Uterus (tissue), 4 donors: Measurements from ENCODE around the gene UROC1. TPM values are rescaled to one million over a fixed set of nuclear protein-coding genes. Genes with fewer than 3 reads are reported as not detected.

Experiments
- DNase-seq, 2 donors: peaks; one replicate each; pipeline ENCODE4 v3.0.0-alpha.2; 2019 to 2020
- H3K27ac ChIP-seq, 2 donors: fragments of 200-600 bp; sonication (generic); 1 replicate in 1 of 2; 2 replicates in 1 of 2; pipeline ENCODE4 v1.5.1; 2016 to 2018
- H3K27me3 ChIP-seq, 2 donors: fragments of 200-600 bp; sonication (generic); one replicate each; pipeline ENCODE4 v1.5.1; 2018 to 2019; ENCODE audit warnings: control low read depth in 1 of 2
- H3K36me3 ChIP-seq, 2 donors: fragments of 200-600 bp; sonication (generic); one replicate each; pipeline ENCODE4 v1.5.1; 2019; ENCODE audit warnings: control low read depth in 1 of 2
- H3K4me1 ChIP-seq, 2 donors: fragments of 200-600 bp; sonication (generic); one replicate each; pipeline ENCODE4 v1.5.1; 2018 to 2019; ENCODE audit warnings: control low read depth in 1 of 2
- H3K4me3 ChIP-seq, 2 donors: fragments of 200-600 bp; sonication (generic); 1 replicate in 1 of 2; 2 replicates in 1 of 2; pipeline ENCODE4 v1.5.1; 2018 to 2019; ENCODE audit warnings: mild to moderate bottlenecking in 1 of 2
- H3K9me3 ChIP-seq, 2 donors: fragments of 200-600 bp; sonication (generic); one replicate each; pipeline ENCODE4 v1.5.1; 2019; ENCODE audit warnings: control low read depth in 1 of 2
- POLR2A ChIP-seq, 2 donors: fragments of 450-650 bp; IDR thresholded peaks; one replicate each; pipeline ENCODE4 v1.6.1; 2016; ENCODE audit warnings: antibody characterized with exemption in 2 of 2, mild to moderate bottlenecking in 1 of 2, moderate library complexity in 1 of 2
- intact Hi-C: fragments of 100-400 bp; cut with DNase I; formaldehyde crosslinking; loops from one replicate; pipeline ENCODE4 v1.15.1; 2023; ENCODE audit warnings: low total_unique reads
- total RNA-seq, 4 donors: library from RNA; depleted of rRNA in 3 of 4; stranded (reverse); fragments of >200 nt in 3 of 4; gene quantifications; one replicate each; pipeline versions ENCODE4 v1.1.0 to v1.2.4, GENCODE V29; 2014 to 2023
- TF ChIP-seq, protein P1 (sequence below), 4 experiments: fragments of 200-600 bp in 2 of 4; fragments of 450-650 bp in 2 of 4; sonication (generic) in 2 of 4; IDR thresholded peaks; one replicate each; pipeline ENCODE4 v1.5.1; 2016 to 2019; ENCODE audit warnings: antibody characterized with exemption in 4 of 4, mild to moderate bottlenecking in 2 of 4, moderate library complexity in 1 of 4
- donor health status: DM: yes; HTN: yes; CAD: no.

Gene UROC1
- total RNA-seq, 4 donors from 2014 or later, result 0.07 TPM; not detected in 3

DNA sequence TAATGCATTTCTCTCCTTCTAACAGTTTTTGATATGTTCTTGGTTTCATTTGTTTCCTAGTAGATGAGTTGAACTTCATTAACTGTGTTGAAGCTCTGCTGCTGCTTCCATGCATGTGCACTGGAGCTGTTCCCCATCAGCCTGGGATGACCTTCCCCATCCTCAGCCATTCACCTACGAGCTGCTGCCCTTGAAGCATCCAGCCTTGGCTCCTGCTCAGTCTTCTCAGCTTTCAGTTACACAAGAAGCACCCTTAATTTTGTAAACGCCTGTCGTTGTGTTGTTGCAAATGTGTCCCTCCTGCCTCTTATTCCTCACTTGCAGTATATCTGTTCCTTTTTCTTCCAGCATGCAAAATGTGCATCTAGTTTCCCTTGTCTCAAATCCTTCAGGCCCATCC, 33.4 kb downstream of the UROC1 start:
- TF ChIP-seq POLR2A (IDR thresholded peaks at IDR 0.05), result no peak
- TF ChIP-seq, protein P1, sequence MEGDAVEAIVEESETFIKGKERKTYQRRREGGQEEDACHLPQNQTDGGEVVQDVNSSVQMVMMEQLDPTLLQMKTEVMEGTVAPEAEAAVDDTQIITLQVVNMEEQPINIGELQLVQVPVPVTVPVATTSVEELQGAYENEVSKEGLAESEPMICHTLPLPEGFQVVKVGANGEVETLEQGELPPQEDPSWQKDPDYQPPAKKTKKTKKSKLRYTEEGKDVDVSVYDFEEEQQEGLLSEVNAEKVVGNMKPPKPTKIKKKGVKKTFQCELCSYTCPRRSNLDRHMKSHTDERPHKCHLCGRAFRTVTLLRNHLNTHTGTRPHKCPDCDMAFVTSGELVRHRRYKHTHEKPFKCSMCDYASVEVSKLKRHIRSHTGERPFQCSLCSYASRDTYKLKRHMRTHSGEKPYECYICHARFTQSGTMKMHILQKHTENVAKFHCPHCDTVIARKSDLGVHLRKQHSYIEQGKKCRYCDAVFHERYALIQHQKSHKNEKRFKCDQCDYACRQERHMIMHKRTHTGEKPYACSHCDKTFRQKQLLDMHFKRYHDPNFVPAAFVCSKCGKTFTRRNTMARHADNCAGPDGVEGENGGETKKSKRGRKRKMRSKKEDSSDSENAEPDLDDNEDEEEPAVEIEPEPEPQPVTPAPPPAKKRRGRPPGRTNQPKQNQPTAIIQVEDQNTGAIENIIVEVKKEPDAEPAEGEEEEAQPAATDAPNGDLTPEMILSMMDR (IDR thresholded peaks at IDR 0.05), result no peak
- Histone ChIP-seq H3K36me3 (no peaks in the 10 kb centered on the region), H3K9me3 (no peaks in the 10 kb centered on the region), H3K27ac (no peak overlapping the region), H3K4me1 (no peaks in the 10 kb centered on the region), H3K27me3 (no peaks in the 10 kb centered on the region), H3K4me3 (no peak overlapping the region)
- intact Hi-C loops, result no loop called here
- no peak for DNase-seq

DNA sequence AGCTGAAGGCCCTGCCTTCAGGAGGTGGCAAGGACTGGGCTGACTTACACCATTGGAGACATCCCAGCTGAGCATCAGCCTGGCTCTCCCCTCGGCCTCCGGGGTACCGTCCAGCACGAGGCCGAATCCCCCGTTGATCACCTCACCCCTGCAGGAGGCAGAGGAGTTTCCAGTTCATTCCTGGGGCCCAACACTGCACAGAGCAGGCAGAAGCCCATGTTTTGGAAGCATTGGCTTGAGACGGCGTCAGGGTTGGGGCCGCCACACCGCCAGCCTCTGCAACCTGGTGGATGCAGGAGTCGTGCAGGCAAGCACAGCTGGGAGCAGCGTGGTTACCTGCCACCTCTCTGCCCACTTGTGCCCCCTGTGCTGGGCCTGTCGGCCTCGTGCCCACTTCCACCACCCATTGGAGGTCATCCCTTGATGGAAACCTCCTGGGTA, 34.2 kb downstream of the UROC1 start:
- TF ChIP-seq, protein P1 (IDR thresholded peaks at IDR 0.05), result no peak
- no peak for TF ChIP-seq POLR2A (IDR thresholded peaks at IDR 0.05)

DNA sequence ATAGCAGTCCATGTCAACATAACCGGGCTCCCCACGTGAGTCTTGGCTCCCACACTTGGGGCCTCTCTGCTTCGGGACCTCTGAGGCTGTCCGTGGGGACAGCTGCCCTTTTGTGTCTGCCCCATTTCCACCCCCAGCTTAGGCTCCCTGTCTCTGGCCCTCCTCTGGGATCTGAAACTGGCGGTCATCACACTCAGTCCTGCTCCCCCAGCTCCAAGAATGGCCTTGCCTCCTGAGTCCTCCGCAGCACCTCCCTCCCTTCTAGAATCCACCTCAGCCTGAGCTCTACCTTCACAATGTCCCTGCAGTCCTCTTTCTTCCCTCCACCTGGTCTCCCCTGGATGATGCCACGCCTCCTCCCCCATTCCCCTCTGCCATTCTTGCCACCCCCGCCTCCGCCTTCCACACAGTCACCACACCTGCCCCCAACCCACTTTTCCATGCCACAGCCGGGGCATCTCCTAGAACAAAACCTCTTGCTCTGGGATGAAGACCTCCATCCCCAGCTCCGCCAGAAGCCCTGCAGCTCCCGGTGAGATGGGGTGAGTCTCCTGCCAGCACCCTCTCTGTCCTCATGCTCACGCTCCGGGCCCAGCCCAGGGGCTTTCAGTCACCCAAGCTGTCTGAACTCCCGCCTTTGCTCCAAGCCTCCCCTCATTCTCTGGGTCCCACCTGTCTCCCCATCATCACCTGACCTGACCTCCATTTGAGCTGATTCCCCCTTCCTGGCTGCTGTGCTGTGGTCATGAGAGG, 34.9 kb downstream of the UROC1 start:
- intact Hi-C loops, result no loop called here
- Histone ChIP-seq H3K4me3 (no peak overlapping the region), H3K36me3 (no peaks in the 10 kb centered on the region), H3K9me3 (no peaks in the 10 kb centered on the region), H3K4me1 (no peaks in the 10 kb centered on the region), H3K27ac (no peak overlapping the region), H3K27me3 (no peaks in the 10 kb centered on the region)
- DNase-seq, result no peak
- TF ChIP-seq POLR2A (IDR thresholded peaks at IDR 0.05), result no peak
- TF ChIP-seq, protein P1 (IDR thresholded peaks at IDR 0.05), result no peak

More for the DNA sequence above, 34.2 kb downstream of the UROC1 start:
- Histone ChIP-seq H3K27me3 (no peaks in the 10 kb centered on the region), H3K4me1 (no peaks in the 10 kb centered on the region), H3K4me3 (no peak overlapping the region), H3K27ac (no peak overlapping the region), H3K36me3 (no peaks in the 10 kb centered on the region), H3K9me3 (no peaks in the 10 kb centered on the region)
- no peak for DNase-seq
- intact Hi-C loops, result no loop called here

DNA sequence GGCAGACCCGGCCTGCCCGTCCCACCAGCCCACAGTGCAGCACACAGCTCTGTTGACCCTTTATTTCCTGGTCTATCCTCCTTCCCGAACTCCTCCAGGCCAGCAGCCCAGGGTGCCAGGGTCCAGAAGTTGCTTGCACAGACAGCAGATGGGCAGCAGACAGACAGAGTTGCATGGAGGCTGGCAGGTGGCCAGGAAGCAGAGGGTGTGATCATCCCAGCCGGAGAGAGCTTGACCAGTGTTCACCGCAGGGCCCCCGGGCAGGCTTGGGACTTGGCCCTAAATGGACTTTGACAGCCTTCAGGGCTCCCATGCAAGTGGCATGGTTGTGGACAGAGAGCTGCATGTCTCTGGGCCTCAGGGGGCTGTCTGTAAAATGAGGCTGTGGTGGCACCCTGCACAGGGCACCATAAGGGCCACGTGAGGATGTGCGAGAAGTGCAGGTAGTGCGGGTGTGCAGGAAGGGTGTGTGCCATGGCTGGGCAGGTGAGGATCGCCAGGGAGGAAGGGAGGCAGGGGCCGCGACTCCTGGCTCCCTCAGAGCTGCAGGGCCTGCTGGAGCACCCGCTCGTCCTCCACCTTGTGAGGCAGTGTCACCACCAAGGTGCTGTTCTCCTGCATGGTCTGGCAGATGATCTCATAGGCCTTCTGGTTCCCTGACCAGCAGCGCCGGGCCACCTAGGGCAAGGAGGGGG, 35.6 kb downstream of the UROC1 start:
- H3K27me3 ChIP-seq, result no peaks in the 10 kb centered on the region
- DNase-seq, result peak in 1 of 2 donors; percentile 27
- intact Hi-C loops, result no loop called here
- TF ChIP-seq, protein P1 (IDR thresholded peaks at IDR 0.05), result no peak
- TF ChIP-seq POLR2A (IDR thresholded peaks at IDR 0.05), result no peak
- no peaks in the 10 kb centered on the region for H3K36me3 ChIP-seq
- no peaks in the 10 kb centered on the region for H3K9me3 ChIP-seq
- H3K27ac ChIP-seq, result no peak overlapping the region
- H3K4me1 ChIP-seq, result no peaks in the 10 kb centered on the region
- H3K4me3 ChIP-seq, result no peak overlapping the region

DNA sequence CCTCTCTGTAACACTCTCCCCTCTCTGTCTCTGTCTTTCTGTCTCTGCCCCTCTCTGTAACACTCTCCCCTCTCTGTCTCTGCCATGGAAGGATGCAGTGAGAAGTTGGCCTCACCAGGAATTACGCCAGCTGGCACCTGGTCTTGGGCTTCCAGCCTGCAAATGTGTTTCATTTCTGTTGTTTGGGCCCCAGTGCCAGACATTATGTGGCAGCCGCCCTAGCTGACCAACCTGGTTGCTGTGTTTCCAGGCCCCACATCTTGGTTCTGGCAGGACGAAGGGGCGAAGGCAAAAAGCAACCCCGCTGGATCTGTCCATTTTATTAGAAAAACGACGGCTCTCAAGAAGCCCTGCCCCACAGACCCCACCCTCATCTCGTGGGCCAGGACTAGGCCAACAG, 36.7 kb downstream of the UROC1 start:
- intact Hi-C loops, result no loop called here
- Histone ChIP-seq H3K4me1 (no peaks in the 10 kb centered on the region), H3K36me3 (no peaks in the 10 kb centered on the region), H3K27me3 (no peaks in the 10 kb centered on the region), H3K4me3 (no peak overlapping the region), H3K27ac (no peak overlapping the region), H3K9me3 (no peaks in the 10 kb centered on the region)
- TF ChIP-seq, protein P1 (IDR thresholded peaks at IDR 0.05), result no peak
- TF ChIP-seq POLR2A (IDR thresholded peaks at IDR 0.05), result no peak
- peak in 1 of 2 donors; percentile 29 for DNase-seq
